22Rv1 (cell line): ENCODE measurements around the gene ABCB11.

ENCODE experiments used
- ZFX ChIP-seq: fragments of 450-650 bp; IDR thresholded peaks from 2 replicates; pipeline ENCODE4 v1.6.1; 2017; ENCODE audit warnings: antibody characterized with exemption, borderline replicate concordance
- TF ChIP-seq, protein P1 (sequence below): fragments of 450-650 bp; IDR thresholded peaks from 2 replicates; pipeline ENCODE4 v1.5.1; 2017; ENCODE audit warnings: mild to moderate bottlenecking

DNA sequence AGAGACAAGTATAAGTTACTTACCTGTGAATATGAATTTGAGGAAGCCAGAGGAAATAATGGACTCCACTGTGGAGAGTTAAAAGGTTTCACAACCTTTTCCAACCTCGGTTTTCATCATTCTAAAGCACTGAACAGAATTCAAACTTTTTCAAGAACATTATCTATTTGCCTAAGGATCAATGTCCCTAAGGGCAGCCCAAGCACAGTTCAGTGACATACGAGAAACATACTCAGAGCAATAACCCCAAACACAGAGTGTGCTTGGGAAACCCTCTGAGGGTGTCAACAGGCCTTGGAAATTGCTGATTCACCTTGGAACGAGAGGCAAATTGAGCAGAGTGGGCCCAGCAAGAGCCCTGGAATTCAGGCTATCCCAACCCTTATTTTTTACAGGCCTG lies at the start of gene ABCB11:
- TF ChIP-seq, protein P1, sequence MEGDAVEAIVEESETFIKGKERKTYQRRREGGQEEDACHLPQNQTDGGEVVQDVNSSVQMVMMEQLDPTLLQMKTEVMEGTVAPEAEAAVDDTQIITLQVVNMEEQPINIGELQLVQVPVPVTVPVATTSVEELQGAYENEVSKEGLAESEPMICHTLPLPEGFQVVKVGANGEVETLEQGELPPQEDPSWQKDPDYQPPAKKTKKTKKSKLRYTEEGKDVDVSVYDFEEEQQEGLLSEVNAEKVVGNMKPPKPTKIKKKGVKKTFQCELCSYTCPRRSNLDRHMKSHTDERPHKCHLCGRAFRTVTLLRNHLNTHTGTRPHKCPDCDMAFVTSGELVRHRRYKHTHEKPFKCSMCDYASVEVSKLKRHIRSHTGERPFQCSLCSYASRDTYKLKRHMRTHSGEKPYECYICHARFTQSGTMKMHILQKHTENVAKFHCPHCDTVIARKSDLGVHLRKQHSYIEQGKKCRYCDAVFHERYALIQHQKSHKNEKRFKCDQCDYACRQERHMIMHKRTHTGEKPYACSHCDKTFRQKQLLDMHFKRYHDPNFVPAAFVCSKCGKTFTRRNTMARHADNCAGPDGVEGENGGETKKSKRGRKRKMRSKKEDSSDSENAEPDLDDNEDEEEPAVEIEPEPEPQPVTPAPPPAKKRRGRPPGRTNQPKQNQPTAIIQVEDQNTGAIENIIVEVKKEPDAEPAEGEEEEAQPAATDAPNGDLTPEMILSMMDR: no peak
- TF ChIP-seq ZFX: no peak
